NCI-H345 (cell line): ENCODE data around the gene SP3.
"Not testable (repeated sequence)": the region's sequence is repeated elsewhere in the genome, so short reads cannot be mapped to it uniquely, and the experiment has no call there.

Experiments
- DNase-seq: peaks from one replicate; lab custom pipeline; 2025; lab: John Stamatoyannopoulos, UW

Gene SP3

DNA sequence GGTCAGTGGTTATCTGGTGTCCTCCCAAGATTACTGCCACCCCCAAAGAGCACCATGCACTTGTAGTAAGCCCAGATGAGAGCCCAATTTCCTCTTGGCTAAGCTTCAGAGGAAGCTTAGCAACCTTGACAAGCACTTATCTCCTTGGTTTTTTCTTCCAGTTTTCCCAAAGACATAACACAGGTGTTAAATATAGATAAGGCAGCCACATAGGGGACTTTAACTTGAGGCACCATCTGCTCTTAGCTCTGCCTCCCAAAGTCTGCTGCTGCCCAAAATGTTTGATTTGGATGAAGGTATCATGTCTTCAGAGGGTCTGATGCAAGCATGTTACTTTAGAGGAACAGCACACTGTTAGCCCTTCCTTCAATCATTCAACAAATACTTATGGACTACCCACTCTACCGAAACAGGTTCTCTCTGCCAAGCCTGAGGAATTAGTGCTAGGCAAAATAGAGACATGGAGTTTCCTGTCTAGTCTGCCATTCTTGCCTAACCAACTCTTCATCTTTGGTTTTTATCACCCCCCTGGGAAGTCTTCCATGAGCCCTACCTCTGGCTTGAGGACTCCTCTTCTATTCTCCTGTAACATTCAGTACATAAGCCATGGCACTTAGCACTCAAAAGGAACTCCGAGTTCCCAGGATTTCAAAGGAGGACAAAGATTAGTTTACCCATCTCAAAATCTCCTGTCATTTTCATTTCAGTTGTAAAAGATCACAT lies 73.7 kb downstream of the SP3 start:
- DNase-seq = no peak

DNA sequence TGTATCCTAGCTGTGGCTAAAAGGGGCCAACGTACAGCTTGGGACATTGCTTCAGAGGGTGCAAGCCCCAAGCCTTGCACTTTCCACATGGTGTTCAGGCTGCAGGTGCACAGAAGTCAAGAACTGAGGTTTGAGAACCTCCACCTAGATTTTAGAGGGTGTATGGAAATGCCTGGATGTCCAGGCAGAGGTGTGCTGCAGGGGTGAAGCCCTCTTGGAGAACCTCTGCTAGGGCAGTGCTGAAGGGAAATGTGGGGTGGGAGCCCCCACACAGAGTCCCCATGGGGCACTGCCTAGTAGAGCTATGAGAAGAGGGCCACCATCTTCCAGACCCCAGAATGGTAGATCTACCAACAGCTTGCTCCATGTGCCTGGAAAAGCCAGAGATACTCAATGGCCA lies 75.7 kb downstream of the SP3 start:
- not testable (repeated sequence) for DNase-seq

DNA sequence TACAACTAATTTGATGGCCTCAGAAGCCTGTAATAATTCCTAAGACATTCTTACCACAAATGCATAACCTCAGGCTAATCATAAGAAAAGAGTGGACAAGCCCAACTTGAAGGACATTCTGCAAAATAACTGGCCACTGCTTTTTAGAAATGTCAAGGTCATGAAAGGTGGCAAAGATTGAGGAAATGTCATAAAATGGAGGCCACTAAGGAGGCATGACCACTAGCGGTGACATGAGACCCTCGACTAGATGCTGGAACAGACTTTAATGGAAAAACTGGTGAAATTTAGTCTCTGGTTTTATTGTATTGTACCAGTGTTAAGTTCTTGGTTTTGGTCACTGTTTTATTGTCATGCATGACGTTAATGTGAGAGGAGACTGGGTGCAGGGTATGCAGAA lies 78.6 kb downstream of the SP3 start:
- no peak for DNase-seq

DNA sequence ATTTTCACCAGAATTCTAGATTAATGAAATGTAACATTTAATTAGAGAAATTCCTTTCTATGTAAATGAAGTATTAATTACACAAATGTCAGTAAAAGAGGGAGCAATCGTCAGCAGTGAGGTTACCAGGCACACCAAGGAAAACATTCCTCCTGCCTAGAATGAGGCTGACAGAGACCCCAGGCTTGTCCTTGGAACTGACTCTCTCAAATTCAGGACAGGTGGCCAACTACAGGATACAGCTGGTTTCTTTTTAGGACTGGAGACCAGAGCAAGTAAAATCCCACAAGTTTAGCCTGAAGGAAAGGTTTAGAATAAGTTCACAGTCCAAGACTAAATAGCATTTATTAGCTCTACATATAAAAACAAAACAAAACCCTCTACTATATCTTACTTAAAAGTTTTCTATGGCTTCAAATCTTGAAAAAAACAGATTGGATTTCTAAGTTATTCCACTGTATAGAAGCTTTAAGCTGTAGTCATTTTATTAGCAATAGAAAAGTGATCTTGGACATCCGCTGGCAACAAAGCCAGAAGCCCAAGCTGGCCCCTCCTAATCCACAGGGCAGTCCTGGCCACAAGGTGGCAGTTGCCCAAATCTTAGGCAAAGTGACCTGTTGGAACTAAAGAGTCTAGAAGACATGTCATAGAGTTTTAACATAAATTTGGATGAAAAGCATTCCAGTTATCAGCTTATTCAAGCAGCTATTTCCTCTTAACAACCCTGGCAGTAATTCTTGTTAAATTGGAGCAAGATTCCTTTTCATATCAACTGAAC lies 81.0 kb downstream of the SP3 start:
- DNase-seq = no peak

DNA sequence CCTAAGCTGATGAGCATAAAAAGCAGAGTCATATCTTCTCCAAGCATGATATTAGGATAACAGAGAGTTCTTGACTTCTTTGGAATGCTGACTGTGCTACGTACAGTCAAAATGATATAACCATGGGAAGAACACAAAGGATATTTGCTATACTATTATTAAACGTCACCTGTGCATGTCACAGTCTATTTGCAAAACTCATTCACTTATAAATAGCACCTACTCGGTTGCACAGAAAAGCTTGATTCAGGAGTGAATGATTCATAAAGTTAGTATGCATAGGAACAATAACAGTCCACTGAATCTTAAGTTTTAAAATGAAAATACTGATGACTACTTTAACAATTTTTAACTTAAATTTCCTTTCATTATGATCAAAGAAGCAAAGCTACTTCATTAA lies 83.3 kb downstream of the SP3 start:
- DNase-seq = peak; percentile 66

DNA sequence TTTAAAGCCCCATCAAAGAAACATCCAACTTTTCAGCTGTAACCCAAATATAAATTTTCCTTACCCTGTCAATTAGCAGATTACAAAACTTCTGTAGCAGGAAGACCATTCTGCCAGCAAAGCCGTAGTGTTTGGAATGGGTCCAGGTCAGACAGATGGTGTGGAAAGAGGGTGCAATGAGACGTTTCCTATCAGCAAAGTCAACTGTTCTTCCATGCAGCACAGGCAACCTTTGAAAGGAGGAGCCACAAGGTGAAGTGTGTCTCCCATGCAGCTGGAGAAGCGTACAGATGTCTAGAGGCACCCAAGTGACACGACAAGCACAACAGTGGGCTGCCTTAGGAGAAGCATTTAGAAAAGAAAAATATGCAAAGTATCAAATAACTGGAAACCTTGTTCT lies 83.7 kb downstream of the SP3 start:
- peak; percentile 82 for DNase-seq

DNA sequence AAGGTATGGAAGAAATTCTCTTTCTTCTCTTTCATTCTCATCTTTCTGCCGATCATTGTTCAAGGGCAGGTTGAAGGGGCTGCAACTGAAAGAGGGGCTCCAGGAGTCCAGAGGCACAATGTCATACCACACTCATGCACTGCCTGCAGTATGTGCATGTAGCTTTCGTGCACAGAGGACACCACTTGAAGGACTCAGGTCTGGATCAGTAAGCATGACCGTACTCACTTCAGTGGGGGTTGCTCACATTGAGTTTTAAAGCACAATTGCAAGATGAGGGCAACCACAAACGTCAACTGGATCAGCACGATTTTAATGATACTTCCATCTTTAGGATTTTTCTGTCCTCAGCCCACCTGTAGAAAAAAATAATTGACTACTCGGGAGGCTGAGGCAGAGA lies 84.6 kb downstream of the SP3 start:
- DNase-seq = no peak

DNA sequence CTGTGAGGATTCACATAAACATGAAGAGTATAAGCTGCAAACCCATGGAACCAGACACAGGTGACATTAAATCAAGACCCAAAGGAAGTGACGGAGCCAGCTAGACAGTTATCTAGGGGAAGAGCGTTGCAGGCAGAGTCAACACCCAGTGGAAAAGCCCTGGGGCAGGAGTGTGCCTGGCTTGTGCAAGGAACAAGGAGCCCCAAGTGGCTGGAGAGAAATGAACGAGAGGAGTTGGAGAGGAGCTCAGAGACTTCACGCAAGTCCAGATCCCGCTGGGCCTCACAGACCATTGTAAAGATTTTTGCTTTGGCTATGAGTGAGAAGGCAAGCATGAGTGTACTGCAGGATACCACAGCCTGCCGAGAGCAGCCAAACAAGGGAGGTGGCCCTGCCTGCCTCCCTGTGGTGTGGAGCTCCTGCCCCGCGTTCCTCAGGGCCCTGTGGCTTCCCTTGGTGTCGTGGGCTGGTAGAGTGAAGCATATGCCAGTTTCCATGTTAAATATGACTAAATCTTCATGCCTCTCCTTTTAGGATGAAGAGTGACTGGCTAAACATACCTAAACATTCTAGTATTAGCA lies 88.2 kb downstream of the SP3 start:
- no peak for DNase-seq

DNA sequence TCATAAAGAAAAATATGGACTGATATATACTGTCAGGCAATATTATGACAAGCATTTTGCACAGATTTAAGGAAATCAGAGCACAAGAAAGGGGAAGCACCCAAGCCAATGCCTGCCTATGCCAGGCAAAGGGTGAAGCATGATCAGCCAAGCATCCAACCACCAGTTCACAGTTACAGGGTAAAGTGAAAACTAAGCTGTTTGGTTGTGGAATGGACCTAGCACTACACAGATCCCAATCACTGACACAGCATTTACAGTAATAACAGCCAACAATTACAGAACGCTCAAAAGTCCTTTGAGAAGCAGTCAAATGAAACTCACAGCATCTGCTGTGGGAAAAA lies 90.3 kb downstream of the SP3 start:
- no peak for DNase-seq

DNA sequence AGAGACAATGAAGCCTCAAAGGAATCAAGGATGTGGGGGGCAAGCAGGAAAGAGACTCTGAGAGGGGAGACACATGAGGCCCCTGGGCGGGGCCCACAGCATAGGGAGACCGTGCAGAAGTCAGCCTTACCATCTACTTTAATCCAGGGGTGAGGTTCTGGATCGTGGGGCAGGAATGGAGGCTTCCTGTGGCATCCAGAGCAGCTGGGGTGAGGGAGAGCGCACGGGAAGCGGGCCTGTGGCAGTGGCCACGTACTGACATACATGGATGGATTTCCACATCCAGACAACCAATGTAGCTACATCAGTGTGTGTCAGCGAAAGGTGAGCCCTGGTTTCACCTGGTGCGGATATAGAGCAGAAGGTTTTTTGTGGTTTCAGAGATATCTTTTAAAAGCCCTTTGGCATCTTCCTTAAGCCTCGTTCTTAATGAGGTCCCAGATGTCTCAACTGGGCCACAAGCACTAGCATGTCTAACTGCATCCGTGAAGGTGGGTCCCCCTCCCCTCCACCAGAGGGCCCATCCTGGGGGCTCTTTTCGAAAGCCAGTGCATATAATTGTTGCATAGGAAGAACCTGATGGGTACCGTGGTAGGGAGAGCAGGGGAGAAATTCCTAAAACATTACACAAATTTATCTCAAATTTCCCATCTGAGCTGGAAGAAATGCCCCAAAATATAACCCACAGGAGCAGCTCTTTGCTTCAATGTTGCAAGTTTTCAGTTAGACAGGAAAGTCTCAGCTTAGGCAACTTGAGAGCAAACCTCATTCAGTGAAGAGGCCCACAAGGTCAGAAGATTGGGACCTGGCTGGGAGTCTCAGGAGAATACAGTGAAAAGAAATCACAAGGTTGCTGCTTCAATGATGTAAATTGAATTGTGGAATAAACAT lies 90.9 kb downstream of the SP3 start:
- no peak for DNase-seq

DNA sequence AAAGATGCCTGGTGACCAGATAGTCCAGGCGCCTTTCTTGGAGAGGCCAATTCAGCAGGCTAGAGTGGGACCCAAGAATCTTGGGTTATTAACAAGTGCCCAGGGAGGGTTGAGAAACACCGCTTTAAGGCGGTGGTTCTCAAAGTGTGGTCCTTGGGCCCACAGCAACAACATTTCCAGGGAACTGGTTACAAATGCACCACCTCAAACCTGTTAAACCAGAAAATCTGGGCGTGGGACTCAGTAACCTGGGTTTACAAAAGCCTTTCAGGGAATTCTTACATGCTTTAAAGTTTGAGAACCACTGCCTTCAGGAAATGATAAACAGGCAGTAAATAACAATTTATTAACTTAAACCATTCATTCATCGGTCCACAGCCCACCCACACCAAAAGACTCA lies 92.5 kb downstream of the SP3 start:
- no peak for DNase-seq

DNA sequence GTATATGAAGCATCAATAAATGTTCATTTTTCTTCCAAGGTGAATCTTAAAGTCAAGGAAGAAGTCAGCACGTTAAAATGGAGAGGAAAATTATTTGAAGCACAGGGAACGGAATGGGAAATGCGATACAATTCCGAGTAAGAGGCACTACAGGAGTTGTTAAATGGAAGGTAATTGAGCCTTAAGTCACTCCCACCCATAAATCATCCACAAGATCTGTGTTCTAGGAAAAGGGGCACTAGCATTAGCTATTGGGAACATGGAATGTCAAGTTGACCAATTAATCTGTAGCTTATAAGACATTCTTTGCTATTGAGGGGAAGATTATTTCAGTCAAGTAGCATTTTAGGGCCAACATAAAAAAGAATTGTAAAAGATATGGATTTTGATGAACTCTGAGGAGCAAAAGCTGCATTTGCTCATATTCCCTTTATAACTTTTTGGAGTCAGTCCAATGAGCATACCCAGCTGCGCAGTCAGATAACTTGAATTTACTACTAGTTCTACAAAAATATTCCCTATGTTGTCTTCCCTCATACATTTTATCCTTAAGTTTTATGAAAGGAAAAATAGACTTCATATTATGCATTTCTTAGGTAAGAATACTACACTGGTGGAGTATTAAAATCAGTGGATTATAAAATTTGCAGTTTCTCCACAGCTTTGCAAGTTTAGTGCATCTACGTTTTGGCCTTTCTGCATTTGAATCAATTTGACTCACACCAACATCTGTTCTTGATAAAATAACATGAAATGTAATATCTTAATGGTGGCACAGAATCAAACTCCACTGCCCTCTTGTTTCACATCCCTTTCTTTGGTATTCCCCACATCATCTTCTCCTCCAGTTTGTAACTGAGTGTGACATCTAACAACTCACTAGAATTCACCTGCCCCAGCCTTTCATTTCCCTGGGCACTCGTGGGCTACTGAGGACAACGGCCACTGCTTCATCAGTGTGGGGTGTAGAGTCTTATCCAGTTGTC lies 95.6 kb downstream of the SP3 start:
- DNase-seq = no peak

DNA sequence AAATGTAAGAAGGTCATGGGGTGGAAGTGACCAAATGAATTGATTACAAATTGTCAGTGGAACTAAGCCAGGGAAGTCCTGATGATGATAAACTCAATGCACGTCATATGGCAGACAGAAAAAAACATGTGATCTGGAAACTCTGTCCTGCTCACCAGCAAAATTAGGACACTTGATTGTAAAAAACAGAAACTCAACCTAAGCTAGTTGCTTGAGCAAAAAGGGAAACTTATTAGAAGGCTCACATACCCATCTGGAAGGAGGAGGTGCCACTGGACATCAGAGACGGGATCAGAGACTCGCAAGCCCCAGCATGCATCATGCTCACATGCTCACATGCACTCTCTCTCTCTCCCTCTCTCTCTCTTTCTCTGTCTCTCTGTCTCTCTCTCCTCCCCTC lies 96.8 kb downstream of the SP3 start:
- DNase-seq = no peak

DNA sequence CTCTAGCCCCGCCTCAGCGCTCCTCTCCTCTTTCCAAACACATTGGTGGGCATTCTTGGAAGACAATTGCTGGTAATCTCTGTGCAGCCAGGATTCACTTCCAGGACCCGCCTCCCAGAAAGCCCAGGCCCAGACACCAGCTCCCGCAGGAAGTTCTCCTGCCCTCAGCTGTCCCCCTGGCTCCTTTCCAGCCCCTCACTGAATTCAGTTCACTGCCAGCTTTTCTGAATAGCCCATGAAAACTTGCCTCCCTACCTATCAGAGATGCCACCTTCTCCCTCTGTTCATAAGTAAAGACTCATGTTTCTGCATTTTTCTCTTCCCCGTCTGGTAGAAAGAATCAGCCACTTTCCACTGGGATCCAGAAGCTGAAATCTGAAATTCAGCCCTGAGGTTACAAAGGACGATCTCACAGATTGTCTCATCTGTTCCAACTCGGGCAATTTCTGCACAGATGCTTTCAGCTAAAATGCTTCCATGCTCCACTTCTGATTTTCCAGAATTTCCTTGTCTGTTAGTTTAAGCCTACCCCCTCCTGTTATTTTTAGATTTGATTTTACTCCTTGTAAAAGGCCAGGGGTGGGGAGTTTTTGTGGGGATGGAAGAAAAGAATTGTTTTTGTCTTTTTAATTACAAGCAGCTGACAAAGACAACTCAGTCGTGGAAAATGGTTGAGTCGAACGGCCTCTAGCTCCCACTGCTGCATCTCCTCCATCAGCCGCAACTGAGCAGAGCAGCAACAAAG lies 98.1 kb downstream of the SP3 start:
- peak; percentile 12 for DNase-seq

DNA sequence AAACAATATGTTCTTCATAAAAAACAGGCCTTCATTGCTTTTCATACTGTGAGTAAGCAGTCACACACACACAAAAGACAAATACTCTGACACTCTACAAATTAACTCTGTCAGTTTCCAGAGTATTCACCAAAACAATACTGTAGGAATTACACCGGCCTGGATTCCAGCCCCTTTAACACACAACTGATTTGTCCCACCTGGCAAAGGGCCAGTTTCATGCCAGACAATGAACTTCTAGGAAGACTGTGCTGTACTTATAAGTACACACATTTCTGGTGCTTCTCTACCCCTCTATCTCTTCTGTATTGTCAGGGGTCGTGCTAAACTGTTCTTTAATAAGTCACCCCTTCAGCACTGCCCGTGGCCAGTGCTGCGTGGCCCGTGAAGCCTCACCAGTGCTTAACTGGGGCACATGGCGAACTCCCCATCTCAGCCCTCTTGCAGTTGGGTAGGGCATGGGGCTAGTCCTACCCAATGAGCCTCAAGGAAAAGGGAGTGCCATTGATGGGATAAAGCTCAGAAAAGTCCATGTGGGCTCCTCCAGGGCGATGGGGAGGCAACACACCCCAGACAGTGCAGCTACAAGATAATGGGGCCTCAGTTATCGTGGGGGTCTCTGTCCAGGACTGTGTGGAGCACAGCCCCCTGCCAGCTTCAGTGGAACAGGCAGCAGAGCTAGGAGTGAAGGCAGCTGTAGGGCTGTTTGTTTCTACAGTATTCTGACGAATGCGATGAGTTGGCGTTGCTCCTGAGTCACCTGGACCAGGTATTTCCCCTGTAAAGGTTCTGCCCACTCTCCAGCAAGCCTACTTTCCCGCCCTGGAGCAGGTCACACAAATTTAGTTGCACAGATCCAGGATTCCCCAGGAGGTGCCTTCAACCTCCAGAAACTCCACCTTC lies 99.0 kb downstream of the SP3 start:
- DNase-seq = no peak

DNA sequence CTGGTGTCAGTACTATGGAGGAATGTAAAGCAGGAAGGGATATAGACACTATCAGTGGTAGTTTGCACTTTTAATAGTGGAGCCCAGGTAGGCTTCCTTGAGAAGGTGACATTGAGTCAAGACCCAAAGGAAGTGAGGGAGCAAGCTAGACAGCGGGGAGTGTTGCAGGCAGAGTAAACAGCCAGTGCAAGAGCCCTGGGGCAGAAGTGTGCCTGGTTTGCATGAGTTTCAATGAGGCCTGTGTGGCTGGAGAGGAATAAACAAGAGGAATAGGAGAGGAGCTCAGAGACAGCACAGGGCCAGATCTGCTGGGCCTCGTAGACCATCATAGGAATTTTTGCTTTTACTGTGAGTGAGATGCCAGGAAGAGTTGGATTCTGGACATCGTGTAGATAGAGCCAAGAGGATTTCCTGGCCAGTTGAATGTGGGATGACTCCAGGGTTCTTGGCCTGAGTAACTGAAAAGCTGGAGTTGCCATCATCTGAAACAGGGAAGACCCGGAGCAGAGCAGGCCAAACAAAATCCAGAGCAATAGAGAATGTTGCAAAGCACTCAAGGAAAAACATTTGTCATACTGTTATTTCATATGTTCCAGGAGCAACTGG lies 102.5 kb downstream of the SP3 start:
- no peak for DNase-seq

DNA sequence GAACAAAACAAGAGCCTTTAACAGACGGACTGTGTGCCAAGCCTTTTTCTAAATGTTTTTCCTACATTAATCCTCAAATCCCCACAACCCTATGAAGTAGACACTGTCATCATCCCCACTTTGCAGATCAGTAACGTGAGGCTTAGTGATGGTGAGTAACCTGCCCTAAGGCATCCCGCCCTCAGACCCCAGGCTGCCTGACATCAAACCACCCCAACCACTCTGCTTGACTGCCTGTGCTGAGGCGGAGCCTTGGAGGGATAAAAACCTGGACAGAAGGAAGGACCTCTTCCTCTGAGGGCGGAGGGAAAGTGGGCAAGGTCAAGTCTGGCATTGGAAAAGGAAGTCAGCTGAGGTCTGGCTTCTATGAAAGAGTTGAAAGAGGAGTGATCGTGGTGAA lies 104.6 kb downstream of the SP3 start:
- no peak for DNase-seq

DNA sequence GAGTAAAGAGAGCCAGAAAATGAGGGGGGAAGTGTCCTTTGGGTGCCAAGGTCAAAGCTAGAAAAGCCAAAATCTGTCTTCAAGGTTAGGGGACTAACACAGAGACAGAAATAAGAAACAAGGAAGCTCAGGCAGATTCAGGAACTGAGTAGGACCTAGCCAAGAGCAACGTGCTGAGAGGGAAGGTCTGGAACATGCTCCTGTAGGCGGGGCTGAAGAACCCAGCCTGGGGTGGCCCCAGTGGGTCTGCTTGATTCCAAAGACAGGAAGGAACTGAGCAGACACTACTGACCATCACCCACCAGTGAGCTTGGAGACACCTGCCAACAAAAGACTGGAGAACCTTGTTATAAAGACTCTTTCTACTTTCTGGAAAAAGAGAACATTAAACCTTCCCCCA lies 105.1 kb downstream of the SP3 start:
- no peak for DNase-seq

DNA sequence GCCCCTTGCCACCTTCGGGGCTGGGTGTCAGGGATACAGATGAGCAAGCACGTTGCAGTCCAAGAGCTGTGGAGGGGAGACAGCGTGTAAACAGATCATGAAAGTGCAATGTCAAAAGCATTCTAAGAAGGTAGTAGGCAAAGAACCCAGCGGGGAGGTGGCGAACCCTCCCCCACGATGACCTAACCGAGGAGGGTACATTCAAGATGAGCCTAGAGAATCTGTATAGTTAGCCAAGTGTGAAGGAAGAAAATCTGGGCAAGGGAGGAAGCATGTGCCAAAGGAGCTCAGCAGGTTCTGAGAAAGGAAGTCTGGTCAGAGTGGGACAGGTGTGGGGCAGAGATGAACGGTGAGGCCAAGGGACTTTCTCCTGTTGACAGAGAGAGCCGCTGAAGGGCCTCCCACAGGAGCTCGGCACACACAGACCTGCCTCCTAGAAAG lies 106.9 kb downstream of the SP3 start:
- DNase-seq = no peak
